K562 (cell line): Measurements from ENCODE around the gene BIK. TPM values are rescaled to one million over a fixed set of nuclear protein-coding genes. Genes with fewer than 3 reads are reported as not detected.

ENCODE experiments used
- CLOCK ChIP-seq: fragments of 250-450 bp; sonication (Bioruptor Pico); IDR thresholded peaks from 2 replicates; pipeline ENCODE4 v1.4.0; 2020; ENCODE audit warnings: mild to moderate bottlenecking, moderate library complexity, borderline replicate concordance
- ETV5 ChIP-seq: sonication (generic); formaldehyde crosslinking; IDR thresholded peaks from 2 replicates; pipeline ENCODE4 v1.4.0; 2020; ENCODE audit warnings: low read depth, mild to moderate bottlenecking, missing genetic modification reagents
- FOXO4 ChIP-seq: fragments of 450-650 bp; formaldehyde crosslinking; IDR thresholded peaks from 2 replicates; pipeline ENCODE4 v1.4.0; 2020; ENCODE audit warnings: mild to moderate bottlenecking, moderate library complexity
- GABPB1 ChIP-seq: sonication (generic); formaldehyde crosslinking; IDR thresholded peaks from 2 replicates; pipeline ENCODE4 v1.8.0; 2022; ENCODE audit warnings: mild to moderate bottlenecking, missing genetic modification reagents
- GATAD2A ChIP-seq: fragments of 450-650 bp; IDR thresholded peaks from 2 replicates; pipeline ENCODE4 v1.6.1; 2017
- KLF1 ChIP-seq: fragments of 450-650 bp; IDR thresholded peaks from 2 replicates; pipeline ENCODE4 v1.6.1; 2016; ENCODE audit warnings: missing genetic modification characterization, missing compliant biosample characterization
- MED1 ChIP-seq: sonication (generic); formaldehyde crosslinking; IDR thresholded peaks from 2 replicates; pipeline ENCODE4 v1.8.1; 2023; ENCODE audit warnings: missing genetic modification reagents, borderline replicate concordance
- MYBL2 ChIP-seq, 2 experiments: fragments of 450-650 bp in 1 of 2; sonication (generic) in 1 of 2; formaldehyde crosslinking in 1 of 2; IDR thresholded peaks; 2 replicates each; pipeline versions ENCODE4 v1.6.1 to v1.8.1; 2017 to 2022; ENCODE audit warnings: borderline replicate concordance in 1 of 2, inconsistent platforms in 1 of 2, low read depth in 1 of 2, mild to moderate bottlenecking in 1 of 2, missing genetic modification reagents in 1 of 2, moderate library complexity in 1 of 2
- PHF8 ChIP-seq: fragments of 200-600 bp; sonication (generic); IDR thresholded peaks from 2 replicates; pipeline ENCODE4 v1.6.1; 2012; ENCODE audit warnings: mixed run types, mild to moderate bottlenecking, inconsistent platforms, low read length, moderate library complexity, borderline replicate concordance
- RBM34 ChIP-seq: fragments of 200-400 bp; formaldehyde crosslinking; IDR thresholded peaks from 2 replicates; pipeline ENCODE4 v1.6.1; 2018; ENCODE audit warnings: low read length, borderline replicate concordance; ENCODE audit not compliant: insufficient read depth
- RBM39 ChIP-seq: fragments of 200-400 bp; formaldehyde crosslinking; optimal IDR thresholded peaks from 2 replicates; pipeline ENCODE3; 2018; ENCODE audit warnings: low read depth, low read length
- SAFB ChIP-seq: fragments of 200-400 bp; formaldehyde crosslinking; IDR thresholded peaks from 2 replicates; pipeline ENCODE4 v1.6.1; 2017; ENCODE audit warnings: low read depth, low read length, borderline replicate concordance
- SP2 ChIP-seq: IDR thresholded peaks from 2 replicates; pipeline ENCODE4 v1.6.1; 2011; ENCODE audit warnings: mild to moderate bottlenecking, low read depth, low read length, moderate library complexity; ENCODE audit not compliant: poor library complexity, severe bottlenecking; ENCODE audit errors: extremely low read depth
- TAF15 ChIP-seq: fragments of 200-400 bp; formaldehyde crosslinking; IDR thresholded peaks from 2 replicates; pipeline ENCODE4 v1.6.1; 2017; ENCODE audit warnings: mild to moderate bottlenecking, low read depth, low read length, moderate library complexity
- TCF3 ChIP-seq: sonication (generic); formaldehyde crosslinking; IDR thresholded peaks from 2 replicates; pipeline ENCODE4 v1.4.0; 2020; ENCODE audit warnings: mild to moderate bottlenecking, missing genetic modification reagents
- TSC22D4 ChIP-seq: fragments of 450-650 bp; IDR thresholded peaks from 2 replicates; pipeline ENCODE4 v1.6.1; 2016; ENCODE audit warnings: missing genetic modification characterization, missing biosample characterization, control low read depth
- ZBTB7A ChIP-seq: IDR thresholded peaks from 2 replicates; pipeline ENCODE4 v1.6.1; 2011; ENCODE audit warnings: low read depth, mild to moderate bottlenecking, low read length, moderate library complexity, borderline replicate concordance; ENCODE audit not compliant: control insufficient read depth
- ZFP1 ChIP-seq: fragments of 450-650 bp; formaldehyde crosslinking; IDR thresholded peaks from 2 replicates; pipeline ENCODE4 v1.4.0; 2020; ENCODE audit warnings: mild to moderate bottlenecking, mixed read lengths
- ZNF134 ChIP-seq: fragments of 250-450 bp; sonication (Bioruptor Pico); conservative IDR thresholded peaks from 2 replicates; pipeline ENCODE4 v1.4.0; 2020
- ZNF79 ChIP-seq: fragments of 250-450 bp; sonication (Bioruptor Pico); IDR thresholded peaks from 2 replicates; pipeline ENCODE4 v1.4.0; 2020; ENCODE audit warnings: low read depth, mild to moderate bottlenecking, moderate library complexity
- polyA plus RNA-seq, 8 experiments: library from polyadenylated mRNA; depleted of rRNA in 4 of 8; stranded (reverse) in 5 of 8; unstranded in 3 of 8; fragments of >200 nt; fragmentation: Nextera tagmentation in 2 of 8; fragmentation: Illumina TruSeq in 1 of 8; extraction: Ambion mirVana in 2 of 8; extraction: Trizol in 1 of 8; gene quantifications; 2 replicates each; pipeline versions ENCODE4 v1.2.1 to v1.2.3, GENCODE V29; 2011 to 2014; ENCODE audit warnings: inconsistent platforms in 1 of 8, missing spikeins in 1 of 8
- total RNA-seq, 7 experiments: library from RNA; depleted of rRNA in 6 of 7; stranded (reverse); fragments of >200 nt in 6 of 7; fragmentation: Illumina TruSeq in 2 of 7; extraction: Trizol in 2 of 7; gene quantifications; 2 replicates each; pipeline versions ENCODE4 v1.2.1 to v1.2.3, GENCODE V29; 2011 to 2021; ENCODE audit warnings: low replicate concordance in 1 of 7
- TF ChIP-seq, protein P1 (sequence below): fragments of 250-450 bp; sonication (Bioruptor Pico); IDR thresholded peaks from 2 replicates; pipeline ENCODE4 v1.9.0; 2021; ENCODE audit warnings: mild to moderate bottlenecking, inconsistent platforms

Gene BIK
- total and polyA plus RNA-seq, 9 of the 15 experiments (the other 6 are each of a cell fraction or from before 2014, with no cell fraction given), result 0.08 to 0.23 (median 0.18) TPM; not detected in 4

GRCh38 chr22:43142880-43143562 is 32.5 kb downstream of the BIK start, which contains the start of gene MCAT (continued):
- TF ChIP-seq RBM34 (no peak), PHF8 (peak; percentile 66; the same call in 1 of the 2 replicates), CLOCK (no peak), ZBTB7A (peak; percentile 29; the same call in 1 of the 2 replicates), ZNF79 (CRISPR knock-in tag) (no peak), SP2 (no peak), GABPB1 (CRISPR knock-in tag) (peak; percentile 97), KLF1 (tag) (no peak), MYBL2 (IDR thresholded peaks at IDR 0.05; ENCODE audit: low read depth) (no peak), MYBL2 (CRISPR knock-in tag; IDR thresholded peaks at IDR 0.05; ENCODE audit: borderline replicate concordance) (no peak), ZNF134 (CRISPR knock-in tag) (no peak), RBM39 (no peak), SAFB (no peak), GATAD2A (no peak), FOXO4 (CRISPR knock-in tag) (no peak), MED1 (CRISPR knock-in tag) (no peak), TAF15 (no peak), TSC22D4 (tag) (no peak), ZFP1 (CRISPR knock-in tag) (no peak), TCF3 (CRISPR knock-in tag) (no peak), ETV5 (CRISPR knock-in tag) (no peak)
- TF ChIP-seq, protein P1, sequence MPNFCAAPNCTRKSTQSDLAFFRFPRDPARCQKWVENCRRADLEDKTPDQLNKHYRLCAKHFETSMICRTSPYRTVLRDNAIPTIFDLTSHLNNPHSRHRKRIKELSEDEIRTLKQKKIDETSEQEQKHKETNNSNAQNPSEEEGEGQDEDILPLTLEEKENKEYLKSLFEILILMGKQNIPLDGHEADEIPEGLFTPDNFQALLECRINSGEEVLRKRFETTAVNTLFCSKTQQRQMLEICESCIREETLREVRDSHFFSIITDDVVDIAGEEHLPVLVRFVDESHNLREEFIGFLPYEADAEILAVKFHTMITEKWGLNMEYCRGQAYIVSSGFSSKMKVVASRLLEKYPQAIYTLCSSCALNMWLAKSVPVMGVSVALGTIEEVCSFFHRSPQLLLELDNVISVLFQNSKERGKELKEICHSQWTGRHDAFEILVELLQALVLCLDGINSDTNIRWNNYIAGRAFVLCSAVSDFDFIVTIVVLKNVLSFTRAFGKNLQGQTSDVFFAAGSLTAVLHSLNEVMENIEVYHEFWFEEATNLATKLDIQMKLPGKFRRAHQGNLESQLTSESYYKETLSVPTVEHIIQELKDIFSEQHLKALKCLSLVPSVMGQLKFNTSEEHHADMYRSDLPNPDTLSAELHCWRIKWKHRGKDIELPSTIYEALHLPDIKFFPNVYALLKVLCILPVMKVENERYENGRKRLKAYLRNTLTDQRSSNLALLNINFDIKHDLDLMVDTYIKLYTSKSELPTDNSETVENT, result no peak
